NCI-H510A treated with DMSO at 0.1 percent for 48 hours (cell line): ENCODE measurements around the gene RPS5.
A peak's percentile ranks its signal among the peaks of the same experiment; 100 is the strongest.
"Not testable (repeated sequence)": the region's sequence is repeated elsewhere in the genome, so short reads cannot be mapped to it uniquely, and the experiment has no call there.

Source experiments
- DNase-seq: peaks from one replicate; lab custom pipeline; 2025; lab: John Stamatoyannopoulos, UW

The RPS5 gene

GRCh38 chr19:58356766-58357480 lies 30.1 kb upstream of the RPS5 start:
- no peak for DNase-seq

GRCh38 chr19:58357481-58358145 lies 29.5 kb upstream of the RPS5 start:
- no peak for DNase-seq

GRCh38 chr19:58361900-58362271 lies 25.2 kb upstream of the RPS5 start:
- peak; percentile 44 for DNase-seq

- DNase-seq, result peak; percentile 93
These were observed 24.6 kb upstream of the RPS5 start, which contains the start of gene ZNF497 for GRCh38 chr19:58362272-58362994. TSS of gene ZNF497 (minus strand) at chr19:58362751. CDS start at chr19:58357635, 5,116 bp downstream.

DNA sequence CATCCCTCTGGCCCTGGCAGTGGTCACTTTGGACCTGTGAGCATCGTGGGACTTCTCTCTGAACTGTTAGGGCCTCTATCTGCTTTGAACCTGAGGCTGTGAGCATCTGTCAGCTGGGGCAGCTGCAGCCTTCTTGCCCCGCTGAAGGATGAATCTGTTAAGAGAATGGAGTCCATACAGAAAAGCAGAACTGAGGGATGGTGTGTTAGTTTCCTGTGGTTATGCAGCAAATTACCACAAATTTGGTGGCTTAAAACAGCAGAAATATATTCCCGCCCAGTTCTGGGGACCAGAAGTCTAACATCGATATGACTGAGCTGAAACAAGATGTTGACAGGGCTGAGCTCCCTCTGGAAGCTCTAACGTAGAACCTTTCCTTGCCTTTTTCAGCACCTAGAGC lies 22.9 kb upstream of the RPS5 start:
- no peak for DNase-seq

DNA sequence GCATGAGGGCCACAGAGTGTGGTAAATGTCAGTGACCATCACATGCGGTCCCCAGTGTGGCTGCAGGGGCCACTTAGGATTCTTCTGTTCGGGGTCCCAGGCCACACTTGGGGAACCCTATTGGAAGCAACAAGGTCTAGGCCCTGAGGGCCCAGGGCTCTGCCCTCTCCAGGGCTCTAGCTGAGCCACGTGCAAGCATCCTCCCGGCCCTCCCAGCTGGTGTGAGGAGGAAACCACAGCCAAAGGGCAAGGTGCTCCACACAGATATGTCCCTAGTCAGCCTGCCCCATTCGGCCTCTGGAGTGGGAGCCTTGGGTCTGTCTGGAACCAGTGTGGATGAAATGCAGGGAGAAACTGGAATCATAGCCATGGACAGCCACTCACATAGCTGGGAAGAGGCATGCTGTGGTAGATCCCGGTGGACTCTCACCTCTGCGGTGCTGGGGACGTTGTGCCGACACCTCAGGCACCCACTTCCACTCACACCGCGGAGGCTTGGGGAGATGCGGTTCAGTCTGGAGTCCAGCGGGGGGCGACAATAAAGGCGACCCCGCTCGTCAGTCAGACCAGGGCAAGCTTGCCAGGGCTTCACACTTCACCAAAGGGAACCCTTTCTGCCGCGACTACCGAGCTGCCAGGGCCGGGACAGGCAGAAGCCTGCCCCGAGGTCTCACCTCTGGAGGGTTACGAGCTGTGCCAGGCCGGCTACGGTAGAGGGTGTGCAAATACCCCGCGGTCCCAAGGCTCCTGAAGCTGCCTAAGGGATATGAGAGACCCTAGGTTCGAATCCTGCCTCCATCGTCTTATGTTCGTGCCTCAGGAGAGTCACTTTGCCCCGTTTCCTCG lies 20.3 kb upstream of the RPS5 start:
- no peak for DNase-seq

DNA sequence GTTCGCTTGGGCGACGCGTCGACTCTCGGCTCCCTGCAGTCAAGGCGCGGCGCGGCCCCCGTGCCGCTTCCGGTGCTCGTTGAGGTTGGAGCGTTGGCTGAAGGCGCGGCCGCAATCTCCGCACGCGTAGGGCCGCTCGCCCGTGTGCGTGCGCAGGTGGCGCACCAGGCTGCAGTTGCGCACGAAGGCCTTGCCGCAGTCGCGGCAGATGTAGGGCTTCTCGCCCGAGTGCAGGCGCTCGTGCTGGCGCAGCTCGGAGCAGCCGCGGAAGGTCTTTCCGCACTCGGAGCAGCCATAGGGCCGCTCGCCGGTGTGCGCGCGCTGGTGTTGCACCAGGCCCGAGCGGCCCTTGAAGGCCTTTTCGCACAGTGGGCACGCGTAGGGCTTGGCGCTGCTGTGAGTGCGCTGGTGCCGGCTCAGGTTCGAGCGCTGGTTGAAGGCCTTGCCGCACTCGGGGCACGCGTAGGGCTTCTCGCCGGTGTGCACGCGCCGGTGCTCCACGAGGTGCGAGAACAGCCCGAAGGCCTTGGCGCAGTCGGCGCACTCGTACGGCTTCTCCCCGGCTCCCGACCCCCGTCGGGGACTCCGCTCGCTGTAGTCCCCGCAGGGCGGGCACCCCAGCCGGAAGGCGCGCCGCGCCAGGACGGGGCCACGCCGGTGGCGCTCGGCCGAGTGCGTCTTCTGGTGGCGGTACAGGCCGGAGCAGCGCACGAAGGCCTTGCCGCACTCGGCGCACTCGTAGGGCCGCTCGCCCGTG lies 19.2 kb upstream of the RPS5 start:
- DNase-seq, result no peak

DNA sequence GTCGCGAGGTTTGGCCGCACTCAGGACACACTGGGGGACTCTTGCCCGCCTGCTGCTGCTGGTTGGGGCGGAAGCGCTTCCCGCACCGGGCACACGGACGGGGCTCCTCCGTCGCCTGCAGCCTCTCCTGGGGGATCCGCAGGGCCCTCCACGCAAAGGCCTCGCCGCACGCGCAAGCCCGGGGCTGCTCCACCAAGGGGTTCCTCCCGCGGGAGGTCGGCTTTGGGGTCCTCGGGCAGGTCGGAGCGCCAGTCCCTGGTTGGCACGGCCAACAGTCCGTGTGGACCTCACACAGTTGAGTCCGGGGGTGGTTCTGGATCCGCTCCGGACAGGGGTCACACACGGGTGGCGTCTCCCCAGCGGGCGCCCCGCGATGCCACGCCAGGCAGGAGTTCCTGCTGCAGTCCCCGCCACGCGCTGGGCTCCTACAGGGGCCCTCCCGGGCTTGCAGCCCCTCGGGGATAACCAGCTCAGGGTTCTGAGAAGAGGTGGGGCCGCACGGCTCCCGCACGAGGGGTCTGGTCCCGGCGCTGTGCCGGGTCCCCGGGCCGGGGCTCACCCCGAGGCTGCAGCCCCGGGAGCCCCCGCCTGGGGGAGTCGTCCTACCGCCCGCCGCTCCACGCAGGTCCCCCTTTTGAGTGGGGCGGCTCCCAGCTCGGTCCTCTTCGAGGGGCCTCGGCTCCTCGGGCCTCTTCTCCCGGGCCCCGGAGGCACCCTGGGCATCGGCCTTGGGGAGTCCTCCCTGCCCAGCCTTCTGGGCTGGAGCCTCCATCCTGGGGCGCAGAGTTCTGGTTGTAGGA lies 18.3 kb upstream of the RPS5 start:
- DNase-seq, result no peak

DNA sequence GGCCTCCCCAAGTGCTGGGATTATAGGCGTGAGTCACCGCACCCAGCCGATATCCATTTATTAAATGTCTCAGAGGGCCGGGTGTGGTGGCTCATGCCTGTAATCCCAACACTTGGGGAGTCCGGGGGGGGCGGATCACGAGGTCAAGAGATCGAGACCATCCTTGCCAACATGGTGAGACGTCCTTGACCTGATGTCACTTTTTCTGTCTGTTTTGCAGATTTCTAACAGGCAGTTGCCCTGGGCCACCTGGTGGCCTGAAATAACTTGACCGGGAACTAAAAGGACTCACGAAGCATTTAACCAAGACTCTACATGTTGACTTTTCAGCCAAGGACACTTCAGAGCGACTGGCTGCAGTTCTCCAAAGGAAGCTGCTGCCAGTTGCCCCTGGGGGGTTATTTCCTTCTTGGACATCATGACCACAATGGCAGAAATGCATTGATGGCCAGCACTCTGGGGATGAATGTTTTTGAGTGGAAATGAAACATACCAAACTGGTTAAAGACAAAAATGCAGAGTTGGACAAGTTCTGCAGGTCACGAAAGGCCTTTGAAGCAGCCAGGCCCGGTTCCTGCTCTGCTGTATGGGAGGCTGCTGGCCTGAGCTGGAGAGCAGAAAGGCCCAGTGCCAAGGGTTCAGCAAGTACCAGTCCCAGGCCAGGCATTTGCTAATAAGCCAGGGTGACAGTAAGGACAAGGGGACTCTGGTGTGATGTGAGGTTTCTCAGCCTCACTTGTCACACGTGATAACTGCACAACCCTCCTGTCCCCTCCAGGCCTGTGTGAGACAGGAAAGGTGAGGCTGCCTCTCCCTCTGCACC lies 14.5 kb upstream of the RPS5 start:
- no peak for DNase-seq

DNA sequence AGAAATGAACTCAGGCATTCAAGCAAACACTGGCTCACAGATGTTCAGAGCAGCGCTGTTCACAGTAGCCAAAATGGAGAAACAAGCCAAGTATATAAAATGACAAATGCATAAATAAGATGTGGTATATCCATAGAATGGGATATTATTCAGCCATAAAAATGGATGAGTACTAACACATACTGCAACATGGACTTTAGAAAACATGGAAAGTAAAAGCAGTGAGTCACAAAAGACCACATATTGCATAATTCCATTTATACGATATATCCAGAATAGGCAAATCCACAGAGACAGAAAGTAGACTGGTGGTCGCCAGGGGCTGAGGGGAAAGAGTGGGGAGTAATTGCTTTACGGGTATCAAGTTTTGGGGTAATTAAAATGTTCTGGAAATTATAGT lies 12.9 kb upstream of the RPS5 start:
- DNase-seq, result no peak

GRCh38 chr19:58376724-58377123 lies 10.3 kb upstream of the RPS5 start:
- DNase-seq, result not testable (repeated sequence)

GRCh38 chr19:58379246-58379645 lies 7.8 kb upstream of the RPS5 start:
- no peak for DNase-seq

GRCh38 chr19:58380037-58380661 lies 6.9 kb upstream of the RPS5 start:
- no peak for DNase-seq

DNA sequence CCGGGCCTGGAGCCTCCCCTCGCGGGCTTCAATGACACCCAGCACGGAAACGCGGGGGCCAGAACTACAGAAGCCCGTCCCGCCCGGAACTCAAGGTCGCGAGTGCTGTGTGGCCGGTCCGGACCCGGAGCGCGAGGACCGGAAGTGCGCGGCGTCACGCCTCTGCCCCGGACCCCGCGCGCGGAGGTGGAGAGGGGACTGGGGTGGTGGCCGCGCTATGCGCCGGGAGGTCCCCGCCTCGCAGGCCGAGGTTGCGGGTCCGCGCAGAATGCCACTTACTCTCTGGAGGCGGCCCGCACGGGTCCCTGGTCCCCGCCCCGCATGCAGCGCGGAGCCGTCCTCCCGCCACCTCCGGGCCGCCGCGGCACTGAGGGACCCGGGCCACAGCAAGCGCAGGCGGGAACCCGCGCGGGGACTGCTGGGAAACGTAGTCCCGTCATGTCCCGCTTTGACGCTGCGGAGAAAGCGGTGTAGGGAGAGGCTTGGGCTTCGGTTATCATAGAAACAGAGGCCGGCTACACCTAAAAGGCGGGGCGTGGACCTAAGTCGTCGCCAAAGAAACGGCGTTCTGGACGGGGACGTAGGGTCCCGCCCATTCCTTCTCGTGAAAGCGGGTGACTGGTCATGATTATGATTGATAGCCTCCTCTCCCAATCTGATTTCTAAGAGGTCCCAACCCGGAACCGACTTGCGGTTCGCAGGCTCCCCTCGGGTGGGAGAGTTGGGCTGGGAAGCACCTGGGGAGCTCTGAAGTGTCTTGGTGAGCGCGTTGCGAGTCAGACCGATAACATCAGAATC lies 6.2 kb upstream of the RPS5 start, which contains the start of gene ZNF837:
TSS of gene ZNF837 (minus strand) at position 369 of the 798 bp plus-strand sequence. CDS start 11,698 bp downstream, outside the sequence.
- peak; percentile 96 for DNase-seq

DNA sequence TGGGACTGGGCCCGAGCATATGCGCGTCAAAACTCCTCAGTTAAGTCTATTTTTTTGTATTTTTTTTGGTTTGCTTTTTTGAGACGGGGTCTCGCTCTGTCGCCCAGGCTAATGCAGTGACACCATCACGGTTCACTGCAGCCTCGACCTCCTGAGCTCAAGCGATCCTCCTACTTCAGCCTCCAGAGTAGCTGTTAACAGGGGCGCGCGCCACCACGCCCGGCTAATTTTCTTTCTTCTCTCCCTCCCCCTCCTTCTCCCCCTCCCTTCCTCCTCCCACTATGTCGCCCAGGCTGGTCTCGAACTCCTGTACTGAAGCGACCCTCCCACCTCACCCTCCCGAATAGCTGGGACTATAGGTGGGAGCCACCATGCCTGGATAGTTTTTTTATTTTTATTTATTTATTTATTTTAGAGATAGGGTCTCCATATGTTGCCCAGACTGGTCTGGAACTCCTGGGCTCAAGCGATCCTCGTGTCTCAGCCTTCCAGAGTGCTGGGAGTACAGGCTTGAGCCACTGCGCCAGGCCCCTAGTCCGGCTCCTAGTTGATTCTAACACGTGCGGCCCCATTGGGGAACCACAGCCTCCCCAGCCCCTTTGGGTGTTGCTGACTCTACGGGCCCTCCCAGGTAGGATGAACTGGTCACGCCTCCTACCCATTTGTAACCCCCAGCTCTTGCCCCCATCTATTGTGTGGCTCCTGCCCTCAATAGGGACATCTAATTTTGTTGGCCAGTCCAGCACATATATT lies 5.4 kb upstream of the RPS5 start:
- DNase-seq, result no peak

DNA sequence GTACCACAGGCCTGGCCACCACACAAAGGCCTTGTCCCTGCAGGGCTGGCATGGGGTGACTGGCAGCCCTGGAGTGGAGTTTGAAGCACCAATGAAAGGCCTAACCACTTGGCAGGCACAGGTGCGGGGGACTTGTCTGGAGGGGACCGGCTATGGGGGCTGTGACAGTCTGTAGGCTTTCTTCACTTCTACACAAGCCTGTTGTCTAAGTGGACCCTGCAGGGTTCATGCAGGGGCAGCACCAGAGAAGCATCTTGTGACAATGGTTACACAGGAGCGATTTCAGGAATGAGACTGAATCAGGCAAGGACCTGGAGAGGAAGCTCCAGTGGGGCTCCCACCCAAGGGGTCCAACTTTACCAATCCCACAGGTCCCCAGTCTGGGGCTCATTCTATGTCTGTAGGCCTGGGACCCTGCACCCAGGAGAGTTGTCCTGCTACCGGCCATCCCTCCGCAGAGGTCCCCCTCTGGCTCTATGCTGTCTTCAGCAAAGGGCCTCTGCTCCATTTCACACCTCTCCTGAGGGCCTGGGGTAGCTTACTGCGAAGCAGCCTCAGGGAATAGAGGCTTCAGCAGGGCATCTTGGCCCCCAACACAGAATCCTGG lies 4.0 kb upstream of the RPS5 start:
- no peak for DNase-seq

DNA sequence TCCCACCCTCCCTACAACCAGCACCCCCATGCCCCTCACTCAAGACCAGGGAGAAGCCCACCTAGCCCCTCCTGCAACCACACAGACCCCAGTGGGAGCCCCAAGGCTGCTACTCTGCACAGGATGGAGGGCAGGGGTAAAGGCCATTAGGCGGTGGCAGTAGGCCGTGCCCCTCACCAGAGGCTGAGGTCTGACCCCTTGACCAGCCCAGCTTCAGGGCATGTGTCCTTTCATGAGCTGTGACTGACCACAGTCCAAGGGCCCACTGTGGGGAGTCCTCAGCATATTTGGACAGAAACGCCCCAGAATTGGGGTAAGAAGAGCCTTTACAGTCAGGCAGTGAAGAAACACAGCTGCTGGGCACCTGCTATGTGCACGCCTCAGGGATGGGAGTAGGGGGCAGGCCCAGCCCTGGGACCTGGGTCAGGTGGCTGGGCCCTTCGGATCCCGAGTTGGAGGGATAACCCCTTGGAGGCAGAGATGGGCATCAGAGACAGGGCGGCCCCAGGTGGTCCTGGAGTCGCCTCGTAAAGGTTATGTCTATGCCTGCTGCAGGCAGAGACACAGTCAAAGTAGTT lies 1.7 kb upstream of the RPS5 start:
- DNase-seq, result no peak
